Islet of Langerhans (tissue), 1 donor: ENCODE data around the gene NAA30.

Experiments
- FAIRE-seq: peaks from one replicate; lab custom pipeline; 2011; peaks lifted over from hg19 to GRCh38; lab: Jason Lieb, UNC

NAA30 gene

DNA sequence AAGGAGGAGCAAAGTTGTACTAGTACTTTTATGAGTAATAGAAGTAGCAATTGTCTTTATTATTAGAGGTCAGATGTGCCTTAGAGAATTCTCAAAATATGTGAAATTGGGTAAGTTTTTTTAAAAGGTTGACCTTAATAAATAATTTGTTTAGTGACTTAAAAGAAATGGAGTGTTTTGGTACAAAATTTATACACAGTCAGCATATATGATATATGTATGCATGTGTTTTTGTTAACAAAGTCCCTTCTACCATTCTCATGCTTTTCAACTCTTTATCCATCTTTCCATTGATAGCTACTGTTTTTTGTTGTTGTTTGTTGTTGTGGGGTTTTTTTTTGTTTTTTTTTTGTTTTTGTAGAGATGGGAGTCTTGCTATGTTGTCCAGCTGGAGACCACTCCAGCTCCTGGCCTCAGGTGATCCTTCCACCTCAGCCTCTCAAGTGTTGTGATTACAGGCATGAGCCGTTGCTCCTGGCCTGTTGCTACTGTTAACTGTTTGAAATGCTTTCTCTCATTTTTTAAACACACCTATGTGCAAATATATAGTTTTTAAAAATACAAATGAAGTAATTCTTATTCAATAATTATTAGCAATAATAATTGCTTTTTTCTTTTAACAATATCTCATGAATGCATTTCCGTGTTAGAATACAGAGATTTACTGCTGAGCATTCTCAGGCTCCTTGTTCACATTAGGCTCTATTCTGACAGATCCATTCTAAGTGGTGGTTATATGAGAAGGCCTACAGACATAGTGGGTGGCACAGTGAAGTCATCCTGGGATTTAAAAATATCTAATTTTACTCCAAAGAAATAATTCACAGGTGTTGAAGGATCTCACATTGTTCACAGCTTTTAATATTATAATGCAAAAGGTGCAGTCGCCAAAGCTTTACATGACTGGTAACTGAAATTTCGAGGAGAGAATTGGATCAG lies 10.4 kb downstream of the NAA30 start:
- no peak for FAIRE-seq

DNA sequence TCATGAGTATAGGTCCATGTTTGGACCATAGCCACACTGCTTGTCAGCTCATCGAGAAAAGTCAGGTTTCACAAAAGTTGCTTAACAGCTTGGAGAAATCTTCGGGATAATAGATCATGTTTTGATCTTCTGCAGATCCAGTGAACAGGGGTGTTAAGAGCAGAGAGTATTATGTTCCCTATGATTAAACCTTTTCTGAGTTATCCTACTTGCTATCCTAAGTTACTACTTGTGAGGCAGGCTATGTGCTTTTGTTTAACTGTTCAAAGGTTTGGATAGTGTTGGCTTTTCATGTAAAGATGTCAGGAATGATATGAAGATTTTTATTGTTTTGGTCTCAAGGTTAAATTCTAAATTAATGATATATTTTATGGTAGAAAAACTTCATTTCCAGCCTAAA lies 11.1 kb downstream of the NAA30 start:
- FAIRE-seq = no peak

DNA sequence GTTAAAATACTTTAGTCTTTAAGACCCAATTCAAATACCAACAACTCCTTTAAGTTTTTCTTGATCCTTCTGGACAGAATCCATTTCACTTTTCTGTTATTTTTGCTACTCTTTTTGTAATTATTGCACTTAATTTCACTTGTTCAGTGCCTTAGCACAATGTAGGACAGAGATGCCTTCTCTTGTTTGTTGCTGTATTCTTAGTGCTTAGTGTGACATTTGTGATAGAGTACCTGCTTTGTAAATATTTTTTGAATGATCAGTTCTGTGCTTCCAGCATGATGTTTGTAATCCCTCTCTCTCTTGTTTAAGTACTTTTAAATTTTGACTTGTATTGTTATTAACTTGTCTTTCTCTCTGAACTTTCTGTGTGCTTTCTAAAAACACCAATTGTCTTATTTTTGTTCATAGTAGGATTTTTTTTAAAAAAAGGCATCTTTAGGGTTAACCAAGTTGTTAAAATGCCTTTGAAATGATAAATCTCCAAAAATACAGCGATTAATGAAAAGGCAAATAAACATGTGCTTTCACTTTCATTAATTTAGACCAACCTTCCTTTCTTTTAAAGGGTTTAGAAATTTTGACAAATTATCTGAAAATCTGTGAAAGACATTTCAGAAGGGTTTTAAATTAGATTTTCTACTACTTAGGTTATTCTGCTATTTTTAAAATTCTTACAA lies 11.9 kb downstream of the NAA30 start:
- FAIRE-seq = peak; percentile 60

DNA sequence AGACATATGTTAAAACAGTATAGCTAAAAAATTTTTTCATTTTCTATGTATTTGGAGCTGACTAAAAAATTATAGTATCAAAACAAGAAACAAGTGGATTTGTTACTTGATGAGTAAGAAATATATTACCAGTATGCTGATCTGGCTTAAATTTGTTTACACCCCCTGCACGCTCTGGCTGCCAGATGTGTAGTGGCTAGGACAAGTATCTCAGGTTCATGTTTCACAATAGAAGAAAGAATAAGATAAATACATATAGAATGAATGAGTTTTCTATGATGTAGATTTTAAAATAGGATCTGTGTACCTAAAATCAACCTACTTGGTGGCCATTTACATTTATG lies 13.1 kb downstream of the NAA30 start:
- no peak for FAIRE-seq

DNA sequence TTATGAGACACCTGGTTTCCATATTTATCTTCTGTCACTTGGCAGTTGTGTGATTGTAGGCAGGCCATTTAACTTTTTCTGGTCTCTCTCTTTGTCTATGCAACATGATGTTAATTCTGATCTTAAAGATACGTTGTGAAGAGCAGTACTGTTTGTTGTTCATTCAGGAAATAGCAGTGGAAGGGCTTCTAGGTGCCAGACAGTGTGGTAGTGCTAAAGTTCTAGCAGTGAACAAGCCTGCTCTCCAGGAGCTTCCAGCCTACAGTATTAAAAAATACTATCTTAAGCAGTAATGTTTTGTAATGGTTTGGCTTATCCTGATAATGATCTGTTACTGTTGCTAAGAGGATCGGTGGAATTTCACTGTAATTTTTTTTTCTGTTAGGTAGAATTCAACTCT lies 15.2 kb downstream of the NAA30 start:
- FAIRE-seq = peak; percentile 43

DNA sequence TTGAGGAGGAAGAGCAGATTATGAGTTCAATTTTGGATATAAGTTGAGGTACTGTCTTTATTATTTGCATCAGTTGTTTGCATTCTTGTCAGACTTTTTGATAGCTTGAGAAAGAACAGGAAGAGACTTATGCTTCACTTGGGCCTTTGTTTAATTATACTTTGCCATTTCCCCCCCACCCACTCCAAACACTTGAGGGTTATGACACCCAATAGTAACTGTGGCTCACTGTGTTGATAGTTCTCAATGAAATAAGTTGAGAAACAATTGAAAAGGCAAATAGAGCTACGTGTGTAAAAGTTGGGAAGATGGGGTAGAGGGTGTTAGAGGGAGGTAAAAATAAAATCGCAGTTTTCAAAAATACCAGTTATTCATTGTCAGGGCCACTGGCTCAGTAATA lies 17.7 kb downstream of the NAA30 start:
- no peak for FAIRE-seq

DNA sequence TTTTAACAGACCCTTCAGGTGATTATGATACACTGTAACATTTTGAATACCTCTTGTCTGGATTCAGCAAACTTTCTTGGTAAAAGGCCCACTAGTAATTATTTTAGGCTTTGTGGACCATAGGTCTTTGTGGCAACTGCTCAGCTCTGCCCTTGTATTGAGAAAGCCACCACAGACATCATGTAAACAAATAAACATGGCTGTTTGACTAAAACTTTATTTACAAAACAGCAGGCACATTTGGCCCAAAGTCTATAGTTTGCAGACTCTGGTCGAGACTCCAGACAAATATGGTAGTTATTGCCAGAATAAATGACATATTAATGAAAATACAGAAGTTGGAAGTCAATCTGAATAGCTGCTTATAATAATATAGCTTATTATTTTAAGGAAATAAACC lies 18.2 kb downstream of the NAA30 start:
- no peak for FAIRE-seq

DNA sequence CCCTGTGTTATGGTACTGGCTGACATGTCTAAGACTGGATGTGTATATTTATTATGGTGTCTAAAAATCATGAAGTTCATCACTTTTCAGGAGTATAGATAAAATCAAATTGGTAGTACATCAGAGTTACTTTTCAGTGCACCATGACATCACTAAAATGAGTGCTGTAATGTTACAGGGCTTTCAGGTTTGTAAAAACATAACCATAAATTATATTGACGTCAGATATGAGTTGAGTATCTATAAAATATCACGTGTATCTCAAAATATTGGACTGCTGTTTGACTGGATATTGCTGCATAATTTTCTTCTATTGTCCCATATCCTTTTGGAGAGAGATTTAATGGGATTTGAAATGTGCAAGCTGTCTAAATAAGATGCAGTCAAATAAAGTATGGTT lies 22.0 kb downstream of the NAA30 start:
- FAIRE-seq = no peak

DNA sequence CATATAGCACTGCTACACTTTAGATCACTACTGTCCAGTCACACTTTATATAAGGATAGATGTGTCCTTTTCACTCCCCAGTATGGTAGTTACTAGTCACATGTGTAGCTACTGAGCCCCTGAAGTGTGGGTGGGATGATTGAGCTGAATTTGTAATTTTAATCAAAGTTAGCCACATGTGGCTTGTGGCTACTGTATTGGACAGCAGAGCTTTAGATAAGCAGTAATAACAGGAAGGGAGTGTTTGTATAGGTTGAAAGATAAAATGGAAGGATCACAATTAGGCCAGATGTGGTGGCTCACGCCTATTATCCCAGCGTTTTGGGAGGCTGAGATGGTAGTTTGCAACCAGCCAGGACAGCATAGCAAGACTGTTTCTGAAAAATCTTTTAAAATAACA lies 23.5 kb downstream of the NAA30 start:
- no peak for FAIRE-seq

DNA sequence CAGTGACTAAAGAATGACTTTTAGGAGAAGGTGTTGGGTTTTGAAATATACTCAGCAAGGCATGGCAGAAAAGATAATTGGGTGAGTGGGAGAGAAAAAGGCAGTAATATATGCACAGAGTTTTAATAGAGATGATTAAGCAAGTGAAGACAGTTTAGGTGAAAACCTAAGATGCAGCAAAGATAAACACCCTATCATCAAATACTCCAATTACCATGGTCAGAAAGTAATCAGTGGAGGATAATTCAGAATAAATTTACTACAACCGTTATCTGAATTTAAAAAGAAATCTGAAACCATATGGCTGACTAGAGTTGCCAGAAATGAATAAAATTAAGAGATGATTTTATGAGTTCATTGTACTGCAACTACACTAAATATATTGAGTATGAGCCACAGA lies 26.8 kb downstream of the NAA30 start:
- FAIRE-seq = peak; percentile 30

DNA sequence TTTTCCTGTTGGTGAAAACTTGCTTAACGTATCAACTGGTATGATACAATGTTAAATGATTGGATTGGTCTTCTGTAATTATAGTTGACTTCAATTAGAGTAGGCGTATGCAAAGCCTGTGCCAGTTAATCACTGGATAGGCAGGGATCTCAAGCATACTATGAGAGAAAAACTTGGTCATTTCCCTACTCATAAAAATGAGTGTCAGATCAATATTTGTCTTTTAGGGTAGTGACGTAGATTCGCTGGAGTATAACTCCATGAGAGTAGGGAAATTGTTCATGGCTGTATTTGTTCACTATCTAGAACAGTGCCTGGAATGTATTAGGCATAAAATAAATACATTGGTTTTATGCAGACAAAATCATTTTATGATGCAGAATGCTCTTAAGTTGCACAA lies 28.6 kb downstream of the NAA30 start:
- FAIRE-seq = no peak

DNA sequence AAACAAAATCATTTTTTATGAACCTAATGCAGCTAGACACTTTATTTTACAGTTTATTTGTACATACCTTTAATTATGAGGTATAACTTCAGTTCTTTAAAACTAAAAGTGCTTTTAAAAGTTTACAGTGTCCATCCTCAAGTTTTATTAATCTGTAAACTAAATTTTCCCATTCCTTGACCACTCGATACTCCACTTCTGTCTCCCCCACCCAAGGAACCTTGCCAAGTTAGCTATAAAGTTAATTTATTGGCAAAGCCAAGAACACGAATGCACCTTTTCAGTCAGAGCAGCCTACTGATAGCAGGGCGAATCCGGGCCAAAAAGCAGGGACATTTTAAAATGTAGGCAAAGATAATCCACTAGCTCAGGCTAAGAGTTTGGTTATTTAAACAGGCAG lies 29.6 kb downstream of the NAA30 start:
- no peak for FAIRE-seq

DNA sequence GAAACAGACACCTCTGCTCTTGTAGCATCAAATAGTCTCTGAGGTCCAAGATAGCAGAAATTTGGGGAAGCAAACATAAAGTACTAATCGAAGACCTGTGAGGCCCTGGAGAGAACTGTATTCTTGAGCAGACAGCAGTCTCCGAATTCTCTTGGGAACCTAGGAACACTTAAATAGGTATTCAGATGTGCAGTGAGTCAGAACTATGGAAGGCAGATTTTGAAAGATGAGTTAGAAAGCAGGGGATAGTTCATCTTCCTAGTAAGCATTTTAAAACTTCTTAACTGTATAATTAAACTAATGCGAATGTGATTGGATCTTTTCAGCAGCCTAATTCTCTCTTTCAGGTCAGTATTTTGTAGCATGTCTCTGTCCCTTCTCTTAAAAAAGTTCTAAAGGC lies 30.6 kb downstream of the NAA30 start:
- FAIRE-seq = no peak

DNA sequence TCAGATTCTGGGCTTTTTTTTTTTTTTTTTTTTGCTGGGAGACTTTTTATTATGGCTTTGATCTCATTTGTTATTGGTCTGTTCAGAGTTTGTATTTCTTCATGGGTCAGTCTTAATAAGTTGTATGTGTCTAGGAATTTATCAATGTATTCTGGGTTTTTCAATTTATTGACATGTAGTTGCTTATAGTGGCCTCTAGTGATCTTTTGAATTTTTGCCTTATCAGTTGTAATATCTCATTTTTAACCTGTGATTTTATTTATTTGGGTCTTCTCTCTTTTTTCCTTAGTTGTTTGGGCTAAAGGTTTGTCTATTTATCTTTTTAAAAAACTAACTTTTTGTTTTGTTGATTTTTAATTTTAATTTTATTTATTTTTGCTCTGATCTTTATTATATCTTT lies 45.5 kb downstream of the NAA30 start:
- no peak for FAIRE-seq

DNA sequence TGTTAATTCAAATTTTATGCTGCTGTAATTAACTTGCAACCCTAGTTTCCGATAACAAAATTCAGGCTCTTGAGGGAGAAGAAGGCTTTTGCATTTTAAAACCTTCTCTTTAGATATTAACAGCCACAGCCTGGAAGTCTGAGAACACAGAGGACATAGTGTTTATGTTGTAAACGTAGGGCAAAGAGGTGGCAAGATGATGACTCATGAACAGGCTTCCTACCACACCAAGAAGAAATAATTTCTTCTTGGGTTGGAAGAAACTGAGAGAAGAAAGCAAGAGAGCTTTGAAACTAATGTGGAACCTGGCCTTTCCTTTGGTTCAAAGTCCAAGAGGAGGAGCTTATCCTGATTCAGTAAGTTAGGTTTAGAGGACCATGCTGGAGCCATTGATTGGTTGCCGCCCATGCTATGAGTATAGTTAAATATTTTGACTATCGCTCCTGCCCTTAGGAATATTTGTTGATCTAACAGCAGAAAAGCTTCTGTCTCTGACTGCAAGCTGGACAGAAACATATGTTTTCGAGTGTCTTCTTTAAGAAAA lies 71.5 kb downstream of the NAA30 start:
- no peak for FAIRE-seq

DNA sequence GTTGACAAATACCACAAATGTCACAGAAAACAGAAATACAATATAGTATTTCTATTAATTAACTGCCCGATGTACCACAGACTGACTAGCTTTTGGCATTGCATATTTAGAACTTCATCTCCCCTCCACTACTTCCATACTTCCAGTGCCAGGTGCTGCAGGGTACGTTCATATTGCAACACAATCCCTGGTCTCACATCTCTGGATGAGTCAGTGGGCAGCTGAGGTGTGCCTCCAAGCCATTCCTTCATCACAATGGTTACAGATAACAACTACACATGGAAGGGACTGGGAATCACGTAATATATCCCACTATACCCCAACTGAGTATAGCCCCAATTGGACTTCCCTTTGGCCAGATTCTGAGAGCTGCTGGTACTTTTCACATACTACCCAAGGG lies 72.2 kb downstream of the NAA30 start:
- no peak for FAIRE-seq

DNA sequence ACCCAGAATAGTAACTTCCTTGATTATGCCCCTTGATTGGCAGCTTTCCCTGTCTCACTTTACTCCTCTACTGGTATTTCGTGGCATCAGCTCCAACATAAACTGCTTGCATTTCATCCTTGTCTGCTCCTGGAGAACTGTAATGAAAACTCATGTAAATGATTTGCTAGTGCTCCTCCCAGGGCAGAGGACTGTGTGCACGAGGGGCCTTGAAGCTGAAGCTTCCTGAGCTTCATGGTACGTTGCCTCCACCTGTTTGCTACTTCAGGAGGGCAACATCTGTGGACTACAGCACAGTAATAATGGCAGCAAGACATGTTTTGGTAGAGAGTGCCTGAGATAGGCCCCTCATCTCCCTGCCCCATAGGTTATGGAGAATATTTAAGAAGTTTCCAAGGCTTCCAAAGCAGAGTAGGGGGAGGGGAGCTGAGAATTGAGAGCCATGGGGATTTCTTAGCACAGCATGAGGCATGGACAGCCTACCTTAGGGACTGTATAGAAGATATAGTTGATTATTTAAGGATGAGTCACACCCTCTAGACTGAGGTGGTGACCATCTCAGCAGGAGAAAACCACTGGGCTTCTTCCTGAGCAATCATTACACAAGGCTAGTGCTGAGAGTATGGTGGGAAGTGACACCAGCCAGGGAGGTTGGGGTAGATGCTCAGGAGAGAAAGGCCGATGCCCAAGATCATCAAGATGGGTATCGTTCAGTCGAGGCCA lies 73.8 kb downstream of the NAA30 start:
- FAIRE-seq = no peak
